Measurements from ENCODE around the gene PTBP2.

The PTBP2 gene

DNA sequence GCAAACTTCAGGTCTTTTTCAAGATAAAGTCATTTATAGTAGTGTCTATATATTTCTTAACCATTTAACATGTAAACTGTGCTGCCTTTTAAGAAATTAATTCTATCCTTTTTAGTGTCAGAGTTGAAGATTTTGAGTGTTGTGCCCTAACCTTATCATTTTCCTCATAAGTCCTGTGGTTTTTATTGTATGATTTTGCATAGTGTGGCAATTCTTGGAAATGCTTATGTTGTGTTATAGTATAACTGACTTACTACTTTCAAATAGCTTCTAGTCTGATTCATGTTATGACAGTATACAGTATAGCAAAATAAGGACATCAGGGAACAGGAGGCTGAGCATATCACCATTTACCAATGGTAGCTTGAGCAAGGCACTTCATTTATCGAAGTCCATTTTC lies 99.1 kb downstream of the PTBP2 start:
- DNase-seq (ENCODE audit: low read depth in 3 of 3): no peak

DNA sequence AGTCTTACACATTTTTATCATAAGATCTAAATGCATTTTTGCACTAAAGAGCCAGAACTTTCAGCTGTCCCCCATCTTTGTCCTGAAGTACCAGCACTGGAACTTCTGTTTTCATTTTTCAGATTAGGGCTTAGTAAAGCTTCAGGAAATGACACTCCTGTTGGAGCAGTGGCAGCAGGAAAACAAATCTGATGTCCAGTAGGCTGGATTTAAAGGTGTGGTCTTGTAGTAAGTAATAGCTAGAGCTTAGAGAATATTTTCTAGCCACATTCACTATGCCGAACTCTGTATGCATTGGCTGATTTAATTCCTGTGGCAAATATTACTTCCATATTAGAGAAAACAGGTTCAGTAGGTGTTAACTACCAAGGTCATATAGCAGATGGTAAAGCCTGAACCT lies 103.6 kb downstream of the PTBP2 start:
- DNase-seq (ENCODE audit: low read depth in 3 of 3): no peak

- DNase-seq (ENCODE audit: low read depth in 3 of 3): no peak
Measured at GRCh38 chr1:96825950-96826576, 104.5 kb downstream of the PTBP2 start.

DNA sequence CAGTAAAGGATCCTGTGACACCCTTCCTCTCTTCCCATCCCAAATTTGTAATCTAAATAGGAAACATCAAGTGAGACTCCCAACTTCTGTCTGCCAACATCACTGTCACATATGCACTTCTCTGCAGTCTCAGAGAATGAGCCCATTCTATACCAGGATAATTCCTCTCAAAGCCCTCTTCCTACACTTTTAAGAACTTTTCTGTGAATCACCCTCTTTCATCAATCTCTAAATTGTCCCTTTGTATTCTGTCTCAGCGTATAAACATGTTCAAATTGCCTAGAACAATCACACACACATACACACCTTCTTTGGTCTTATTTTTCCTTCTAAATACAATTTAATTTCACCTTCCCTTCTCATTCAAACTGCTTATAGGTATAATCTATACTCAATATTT lies 111.8 kb downstream of the PTBP2 start:
- DNase-seq (ENCODE audit: low read depth in 3 of 3): no peak

DNA sequence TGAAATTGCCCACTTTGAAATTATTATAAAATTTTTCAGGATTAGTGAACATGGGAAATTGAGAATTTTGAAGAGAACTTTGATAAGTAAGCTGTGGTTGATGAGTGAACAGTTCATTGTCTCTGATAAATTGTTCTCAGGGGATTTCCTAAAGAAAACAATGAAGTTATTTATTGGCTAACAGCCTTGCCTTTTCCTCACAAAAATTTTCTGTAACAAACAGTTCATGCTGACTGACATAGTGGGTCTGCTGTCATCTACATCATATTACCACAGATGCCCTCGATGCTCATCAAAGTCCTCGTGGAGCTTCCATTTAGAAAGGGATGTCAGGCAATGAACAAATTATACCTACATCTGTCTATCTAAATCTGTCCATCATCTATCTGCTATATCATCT lies 113.4 kb downstream of the PTBP2 start:
- no peak for DNase-seq (ENCODE audit: low read depth in 3 of 3)

GRCh38 chr1:96837057-96837780 lies 115.6 kb downstream of the PTBP2 start:
- DNase-seq (ENCODE audit: low read depth in 3 of 3): no peak

DNA sequence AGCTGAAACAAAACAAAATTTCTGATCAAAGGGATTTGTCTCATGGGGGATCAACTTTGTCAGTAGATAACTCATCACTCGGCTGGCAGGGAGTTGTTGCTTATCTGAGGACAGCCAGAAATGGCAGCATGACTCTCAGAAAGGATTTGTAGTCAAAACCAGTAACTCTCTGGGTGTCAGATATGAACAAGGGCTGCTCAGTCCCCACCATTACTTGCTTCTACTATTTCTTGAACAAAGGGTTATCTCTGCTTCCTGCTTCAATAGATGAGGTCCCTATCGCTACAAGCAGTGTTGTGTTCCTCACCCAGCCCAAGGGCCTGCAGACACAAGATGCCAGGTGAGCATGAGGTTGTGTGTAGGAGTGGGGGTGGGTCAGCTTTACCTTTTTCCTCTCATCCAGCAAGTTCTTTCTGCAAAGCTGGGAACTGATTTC lies 116.2 kb downstream of the PTBP2 start:
- DNase-seq (ENCODE audit: low read depth in 3 of 3): no peak

DNA sequence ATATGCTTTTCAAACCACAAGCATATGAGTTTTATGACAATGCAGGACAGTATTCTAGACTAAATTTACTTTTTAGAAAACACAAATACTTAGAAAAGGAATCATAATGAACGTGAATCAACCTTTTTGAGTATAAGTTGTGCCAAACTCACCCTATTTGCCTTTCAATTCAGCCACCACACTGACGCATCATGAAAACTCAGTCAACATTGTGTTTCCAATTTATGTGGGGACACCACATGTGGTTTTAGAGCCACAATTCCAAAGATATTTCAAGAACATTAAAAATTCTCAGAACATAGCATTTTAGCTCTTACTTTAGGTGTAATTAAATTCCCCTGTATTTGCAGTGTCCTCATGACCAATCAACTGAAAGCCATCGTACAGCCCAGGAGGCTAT lies 118.8 kb downstream of the PTBP2 start:
- DNase-seq (ENCODE audit: low read depth in 3 of 3): no peak

DNA sequence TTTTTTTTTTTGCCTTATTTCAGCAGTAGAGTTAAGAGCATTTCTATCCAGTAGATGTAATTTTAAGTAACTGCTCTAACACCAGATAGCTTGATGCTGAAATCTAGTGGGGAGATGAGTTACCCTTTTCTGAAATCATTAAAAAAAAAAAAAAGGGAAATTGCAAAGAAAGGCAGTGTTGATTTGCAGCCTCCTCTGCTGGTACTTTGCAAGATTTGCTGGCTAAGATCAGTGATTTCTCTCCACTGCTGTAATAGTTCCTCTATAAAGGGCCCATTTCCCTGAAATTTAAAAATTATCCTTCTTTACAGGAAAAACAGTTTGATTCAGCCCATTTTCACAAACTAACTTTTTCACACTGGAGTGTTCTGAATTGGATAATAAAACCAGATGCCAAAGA lies 120.6 kb downstream of the PTBP2 start:
- DNase-seq (ENCODE audit: low read depth in 3 of 3): no peak

GRCh38 chr1:96843196-96843595 lies 121.6 kb downstream of the PTBP2 start:
- no peak for DNase-seq (ENCODE audit: low read depth in 3 of 3)

GRCh38 chr1:96843601-96844000 lies 122.0 kb downstream of the PTBP2 start:
- no peak for DNase-seq (ENCODE audit: low read depth in 3 of 3)

- DNase-seq (ENCODE audit: low read depth in 3 of 3): no peak
Measured at GRCh38 chr1:96845464-96845863, 123.9 kb downstream of the PTBP2 start.

DNA sequence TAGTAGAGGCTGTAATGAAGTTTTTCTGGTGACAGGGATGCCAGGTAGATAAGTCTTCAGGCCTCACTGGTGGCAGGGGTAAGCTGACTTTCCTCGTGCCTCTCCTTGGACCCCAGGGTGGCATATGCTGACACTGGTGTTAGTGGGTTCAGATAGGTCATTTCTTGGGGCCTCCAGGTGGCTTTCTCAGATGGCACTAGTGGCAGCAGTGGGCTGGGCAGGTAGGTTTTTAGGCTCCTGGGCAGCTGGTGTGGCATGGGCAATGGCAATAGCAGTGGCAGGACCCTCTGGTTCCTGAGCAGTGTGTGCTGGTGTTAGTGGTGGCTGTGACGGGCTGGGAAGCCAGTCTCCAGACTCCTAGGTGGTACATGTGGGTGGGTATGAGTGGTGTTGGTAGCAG lies 140.3 kb downstream of the PTBP2 start:
- no peak for DNase-seq (ENCODE audit: low read depth in 3 of 3)

DNA sequence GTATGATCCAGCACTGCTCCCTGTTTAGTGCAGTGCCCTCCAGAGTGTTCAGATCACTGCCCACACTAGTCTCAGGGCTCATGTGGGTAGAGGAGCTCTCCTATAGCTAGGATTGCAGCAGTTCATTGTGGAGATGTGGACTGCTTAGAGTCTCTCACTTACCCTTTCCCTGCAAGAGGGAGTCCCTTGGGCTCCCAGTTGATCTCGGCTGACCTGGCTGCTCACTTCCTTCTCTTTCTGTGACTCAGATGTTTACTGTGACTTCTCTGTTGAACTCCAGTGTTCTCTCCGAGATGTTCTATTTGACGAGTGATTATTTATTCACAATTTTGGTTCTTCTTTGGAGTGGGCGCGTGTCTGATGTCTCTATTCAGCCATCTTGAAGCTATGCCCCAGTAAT lies 141.9 kb downstream of the PTBP2 start:
- no peak for DNase-seq (ENCODE audit: low read depth in 3 of 3)

Data from stimulated activated CD4-positive, alpha-beta T cell treated with anti-CD3 and anti-CD28 coated beads, TNF-alpha, amount 100 ng/mL, for 4 hours (primary cell).